PC-9 (cell line): ENCODE results near the gene FILIP1. TPM values are rescaled to one million over a fixed set of nuclear protein-coding genes. Genes with fewer than 3 reads are reported as not detected.

Experiments used
- BruUV-seq: library from RNA; stranded (reverse); fragments of 400-500 nt; replicated peaks from 2 replicates; lab custom pipeline; 2021; lab: Mats Ljungman, UMichigan
- CTCF ChIA-PET: fragments of 300-600 bp; sonication (Branson Sonifier 250); formaldehyde crosslinking; loops from one replicate; lab custom pipeline; 2022; ENCODE audit warnings: antibody characterized with exemption; lab: Charles Lee
- POLR2A ChIA-PET: fragments of 300-600 bp; sonication (Branson Sonifier 250); formaldehyde crosslinking; loops from one replicate; lab custom pipeline; 2022; ENCODE audit warnings: antibody characterized with exemption; ENCODE audit not compliant: unreplicated experiment; lab: Charles Lee
- DNase-seq, 2 experiments: peaks; one replicate each; pipeline versions ENCODE4 v3.0.0 to v3.0.0-alpha.2; 2015 to 2022; ENCODE audit warnings: mixed read lengths in 1 of 2
- H2AFZ ChIP-seq: fragments of 200-600 bp; sonication (generic); 2 replicates; pipeline ENCODE4 v1.8.1; 2017; ENCODE audit warnings: antibody characterized with exemption
- H3F3A ChIP-seq: fragments of 200-600 bp; sonication (generic); 2 replicates; pipeline ENCODE4 v1.8.1; 2017; ENCODE audit warnings: antibody characterized with exemption, mild to moderate bottlenecking, low read depth; ENCODE audit not compliant: insufficient read depth
- H3K27ac ChIP-seq: fragments of 200-600 bp; sonication (generic); 2 replicates; pipeline ENCODE4 v1.6.1; 2016; ENCODE audit warnings: mixed run types
- H3K27me3 ChIP-seq: fragments of 200-600 bp; sonication (generic); 2 replicates; pipeline ENCODE4 v1.6.1; 2016; ENCODE audit warnings: low read depth, mixed run types; ENCODE audit not compliant: insufficient read depth
- H3K36me3 ChIP-seq: fragments of 200-600 bp; sonication (generic); 2 replicates; pipeline ENCODE4 v1.6.1; 2016; ENCODE audit warnings: low read depth, mixed run types
- H3K4me1 ChIP-seq: fragments of 200-600 bp; sonication (generic); replicated peaks from 2 replicates; pipeline ENCODE4 v1.6.1; 2016; ENCODE audit warnings: mixed run types; ENCODE audit not compliant: insufficient read depth
- H3K4me2 ChIP-seq: fragments of 200-600 bp; sonication (generic); 2 replicates; pipeline ENCODE4 v1.6.1; 2017; ENCODE audit warnings: mixed run types
- H3K4me3 ChIP-seq: fragments of 200-600 bp; sonication (generic); 2 replicates; pipeline ENCODE4 v1.6.1; 2016; ENCODE audit warnings: mixed run types
- H3K79me2 ChIP-seq: fragments of 200-600 bp; sonication (generic); 2 replicates; pipeline ENCODE4 v1.6.1; 2017; ENCODE audit warnings: low read depth, mixed run types
- H3K9me2 ChIP-seq: fragments of 200-600 bp; sonication (generic); 2 replicates; pipeline ENCODE4 v1.8.1; 2017; ENCODE audit warnings: mild to moderate bottlenecking; ENCODE audit not compliant: insufficient read depth
- H3K9me3 ChIP-seq: fragments of 200-600 bp; sonication (generic); 2 replicates; pipeline ENCODE4 v1.8.1; 2016; ENCODE audit warnings: low read depth; ENCODE audit not compliant: insufficient read depth
- H4K20me1 ChIP-seq: fragments of 200-600 bp; sonication (generic); 2 replicates; pipeline ENCODE4 v1.8.1; 2017; ENCODE audit not compliant: insufficient read depth
- CTCF ChIP-seq: fragments of 200-600 bp; sonication (generic); conservative IDR thresholded peaks from 2 replicates; pipeline ENCODE4 v1.6.1; 2017; ENCODE audit warnings: mixed run types, antibody characterized with exemption, mild to moderate bottlenecking, moderate library complexity
- EZH2 ChIP-seq: fragments of 200-600 bp; sonication (generic); IDR thresholded peaks from 2 replicates; pipeline ENCODE4 v1.8.0; 2017; ENCODE audit warnings: antibody characterized with exemption, low read depth
- intact Hi-C: fragments of 100-400 bp; cut with micrococcal nuclease; formaldehyde crosslinking; loops from one replicate; pipeline ENCODE4 v1.10.0; 2022; ENCODE audit not compliant: unreplicated experiment
- total RNA-seq: library from RNA; stranded (reverse); gene quantifications from 2 replicates; pipeline ENCODE4 v1.2.3, GENCODE V29; 2021

FILIP1 gene
- total RNA-seq, 1 experiment from 2014 or later = 0.15 TPM

GRCh38 chr6:75291331-75291730 is 202.3 kb downstream of the FILIP1 start:
- DNase-seq = no peak
- Histone ChIP-seq H3F3A (peaks cover 4% of the 10 kb centered on the region; the same call in 1 of the 2 replicates), H3K4me1 (peaks cover 24% of the 10 kb centered on the region), H4K20me1 (no peaks in the 10 kb centered on the region), H3K4me2 (no peak overlapping the region), H3K9me3 (no peaks in the 10 kb centered on the region), H3K79me2 (peaks cover 12% of the 10 kb centered on the region; the same call in 1 of the 2 replicates), H3K36me3 (no peaks in the 10 kb centered on the region), H3K27me3 (no peaks in the 10 kb centered on the region), H3K27ac (no peak overlapping the region), H3K9me2 (no peaks in the 10 kb centered on the region), H3K4me3 (no peak overlapping the region), H2AFZ (no peak overlapping the region)
- intact Hi-C loops = no loop called here
- TF ChIP-seq EZH2 = no peak
- no peak for TF ChIP-seq CTCF
- ChIA-PET POLR2A (no interaction called here), CTCF (no interaction called here)
- no TSS peak for BruUV-seq

DNA sequence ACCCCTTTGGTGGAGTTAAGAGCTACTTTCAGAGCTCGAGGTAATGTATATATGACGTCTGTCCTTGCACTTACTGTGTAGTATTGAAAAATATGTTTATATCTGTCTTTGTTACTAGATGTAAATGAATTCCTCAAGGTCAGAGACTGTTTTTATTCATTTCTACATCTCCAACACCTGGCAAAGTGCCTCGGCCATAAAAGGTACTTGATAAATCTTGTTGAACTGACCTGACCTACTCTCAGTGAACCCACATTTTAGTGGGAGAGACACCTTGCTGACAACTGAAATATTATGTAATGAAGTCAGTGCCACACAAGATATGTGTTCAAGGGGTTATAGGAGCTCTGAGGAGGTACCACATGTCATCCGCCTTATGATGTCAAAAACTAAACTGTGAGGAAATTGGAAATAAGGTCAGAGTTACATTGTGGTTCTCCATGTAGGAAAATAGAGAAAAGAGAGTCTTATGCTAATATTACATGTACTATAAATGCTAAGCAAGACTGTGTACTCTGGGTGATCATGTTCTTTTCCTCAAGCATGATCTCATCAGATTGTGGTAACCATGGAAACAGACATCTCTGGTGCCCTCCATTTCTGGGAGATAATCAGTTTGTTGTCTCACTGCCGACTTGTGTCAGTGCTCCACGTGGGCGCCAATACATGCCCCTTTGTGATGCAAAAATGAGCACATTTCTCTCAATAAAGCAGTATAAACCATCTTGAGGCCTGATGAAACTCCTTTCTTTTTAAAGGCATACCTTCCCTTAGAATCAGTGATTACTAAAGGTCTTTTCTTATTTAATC is 203.3 kb downstream of the FILIP1 start:
- Histone ChIP-seq H3F3A (peaks cover 7% of the 10 kb centered on the region), H3K4me1 (peaks cover 27% of the 10 kb centered on the region), H3K4me3 (no peak overlapping the region), H3K9me3 (no peaks in the 10 kb centered on the region), H3K9me2 (no peaks in the 10 kb centered on the region), H3K27me3 (no peaks in the 10 kb centered on the region), H3K4me2 (no peak overlapping the region), H2AFZ (no peak overlapping the region), H4K20me1 (no peaks in the 10 kb centered on the region), H3K27ac (no peak overlapping the region), H3K79me2 (peaks cover 14% of the 10 kb centered on the region; the same call in 1 of the 2 replicates), H3K36me3 (no peaks in the 10 kb centered on the region)
- CTCF ChIA-PET = no interaction called here
- intact Hi-C loops = no loop called here
- POLR2A ChIA-PET = no interaction called here
- TF ChIP-seq CTCF (no peak), EZH2 (no peak)
- no peak for DNase-seq
- BruUV-seq = no TSS peak

GRCh38 chr6:75288023-75288422 is 205.6 kb downstream of the FILIP1 start:
- no TSS peak for BruUV-seq
- Histone ChIP-seq H3K27me3 (no peaks in the 10 kb centered on the region), H3F3A (peaks cover 12% of the 10 kb centered on the region), H2AFZ (no peak overlapping the region), H3K9me2 (no peaks in the 10 kb centered on the region), H3K9me3 (no peaks in the 10 kb centered on the region), H3K79me2 (peaks cover 29% of the 10 kb centered on the region), H3K27ac (peak overlapping the region; percentile 40), H3K4me2 (peak overlapping the region; percentile 88), H3K4me3 (no peak overlapping the region), H4K20me1 (no peaks in the 10 kb centered on the region), H3K4me1 (peaks cover 31% of the 10 kb centered on the region), H3K36me3 (no peaks in the 10 kb centered on the region)
- DNase-seq = peak in 1 of 2 experiments; percentile 86
- CTCF ChIA-PET = no interaction called here
- intact Hi-C loops = loop anchor here (10.0 kb wide), 1 partner anchor 317 kb away; the partner anchor contains the start of gene SENP6
- TF ChIP-seq CTCF (no peak), EZH2 (no peak)
- POLR2A ChIA-PET = no interaction called here
